ENCODE data around the gene RBM19. TPM values are rescaled to one million over a fixed set of nuclear protein-coding genes. Genes with fewer than 3 reads are reported as not detected.

RBM19 gene
- total and polyA plus RNA-seq, 10 donors: 13.6 to 46.7 (median 34.5) TPM

- no peak for TF ChIP-seq CTCF (IDR thresholded peaks at IDR 0.05 in 8 of 11, conservative IDR thresholded peaks at IDR 0.05 in 3 of 11)
- no peak for TF ChIP-seq POLR2A (IDR thresholded peaks at IDR 0.05)
- no peak for TF ChIP-seq POLR2AphosphoS5 (IDR thresholded peaks at IDR 0.05)
- no peak overlapping the region for H3K27ac ChIP-seq
- no peak overlapping the region for H3K4me3 ChIP-seq
- H3K36me3 ChIP-seq: no peaks in the 10 kb centered on the region
- no peak for DNase-seq
- intact Hi-C loops (cut with DNase I; ENCODE audit: low total_unique reads): no loop called here
- peaks cover 0 to 25% (median 6%) of the 10 kb centered on the region in 7 donors for H3K27me3 ChIP-seq (replicated peaks in 1 of 7)
- H3K9me3 ChIP-seq: no peaks in the 10 kb centered on the region
- WGBS, 5 donors: 79 to 90% (median 81%) methylated on average over 5 of the region's 5 CpGs
- H3K4me1 ChIP-seq: peaks cover 11 to 25% (median 19%) of the 10 kb centered on the region in 6 donors
Measured at GRCh38 chr12:113970211-113970610, 4.1 kb upstream of the RBM19 start.

GRCh38 chr12:113967368-113967767, 1.2 kb upstream of the RBM19 start:
- intact Hi-C loops (cut with DNase I; ENCODE audit: low total_unique reads): loop anchor here (5.0 kb wide), 1 partner anchor 540 kb away; no protein-coding TSS in a partner anchor
- 72 to 90% (median 82%) methylated on average over 4 of the region's 4 CpGs for WGBS, 5 donors
- Histone ChIP-seq H3K27me3 (replicated peaks in 1 of 7) (no peaks in the 10 kb centered on the region), H3K36me3 (peaks cover 0 to 21% (median 2%) of the 10 kb centered on the region in 6 donors), H3K4me1 (peaks cover 16 to 53% (median 31%) of the 10 kb centered on the region in 6 donors), H3K4me3 (peak overlapping the region in 2 of 8 donors; percentile 75 to 85), H3K27ac (no peak overlapping the region), H3K9me3 (no peaks in the 10 kb centered on the region)
- TF ChIP-seq POLR2A (IDR thresholded peaks at IDR 0.05): no peak
- TF ChIP-seq CTCF (IDR thresholded peaks at IDR 0.05 in 8 of 11, conservative IDR thresholded peaks at IDR 0.05 in 3 of 11): no peak
- TF ChIP-seq POLR2AphosphoS5 (IDR thresholded peaks at IDR 0.05): no peak
- no peak for DNase-seq

GRCh38 chr12:113962733-113963132, 3.4 kb downstream of the RBM19 start:
- TF ChIP-seq CTCF (IDR thresholded peaks at IDR 0.05 in 8 of 11, conservative IDR thresholded peaks at IDR 0.05 in 3 of 11) (no peak), POLR2A (IDR thresholded peaks at IDR 0.05) (no peak), POLR2AphosphoS5 (IDR thresholded peaks at IDR 0.05) (no peak)
- Histone ChIP-seq H3K4me1 (peaks cover 16 to 51% (median 29%) of the 10 kb centered on the region in 6 donors), H3K4me3 (no peak overlapping the region), H3K36me3 (peaks cover 0 to 67% (median 48%) of the 10 kb centered on the region in 6 donors), H3K27ac (no peak overlapping the region), H3K27me3 (replicated peaks in 1 of 7) (no peaks in the 10 kb centered on the region), H3K9me3 (no peaks in the 10 kb centered on the region)
- intact Hi-C loops (cut with DNase I; ENCODE audit: low total_unique reads): no loop called here
- WGBS, 5 donors: 85 to 100% (median 96%) methylated on average over 1 of the region's 1 CpG
- DNase-seq: no peak

GRCh38 chr12:113961921-113962710, 4.0 kb downstream of the RBM19 start:
- Histone ChIP-seq H3K27ac (no peak overlapping the region), H3K36me3 (peaks cover 0 to 73% (median 55%) of the 10 kb centered on the region in 6 donors), H3K9me3 (no peaks in the 10 kb centered on the region), H3K4me3 (no peak overlapping the region), H3K27me3 (replicated peaks in 1 of 7) (no peaks in the 10 kb centered on the region), H3K4me1 (peaks cover 16 to 47% (median 27%) of the 10 kb centered on the region in 6 donors)
- 67 to 75% (median 73%) methylated on average over 16 of the region's 16 CpGs for WGBS, 5 donors
- TF ChIP-seq CTCF (IDR thresholded peaks at IDR 0.05 in 8 of 11, conservative IDR thresholded peaks at IDR 0.05 in 3 of 11): no peak
- intact Hi-C loops (cut with DNase I; ENCODE audit: low total_unique reads): no loop called here
- DNase-seq: no peak
